Right lobe of liver (tissue), 4 donors: ENCODE measurements around the gene CYB561D1.

Experiments used
- CTCF ChIP-seq, 4 donors: fragments of 200-600 bp in 3 of 4; fragments of 450-650 bp in 1 of 4; IDR thresholded peaks; one replicate each; pipeline versions ENCODE4 v1.5.1 to v1.8.0; 2016 to 2022; ENCODE audit warnings: antibody characterized with exemption in 4 of 4, mild to moderate bottlenecking in 2 of 4
- POLR2A ChIP-seq: fragments of 450-650 bp; IDR thresholded peaks from one replicate; pipeline ENCODE4 v1.6.1; 2017; ENCODE audit warnings: antibody characterized with exemption, mild to moderate bottlenecking
- donor health status: DM: no; HTN: no; CAD: no.
- donor health status: DM: no; HTN: no; CAD: no.
- donor health status: DM: no; HTN: yes; CAD: no.

- TF ChIP-seq CTCF (IDR thresholded peaks at IDR 0.05) (no peak), POLR2A (no peak)
Measured at GRCh38 chr1:109516872-109517271, 23.0 kb downstream of the CYB561D1 start.
